ENCODE results near the gene WFS1.
A peak's percentile ranks its signal among the peaks of the same experiment; 100 is the strongest.

Gene WFS1

DNA sequence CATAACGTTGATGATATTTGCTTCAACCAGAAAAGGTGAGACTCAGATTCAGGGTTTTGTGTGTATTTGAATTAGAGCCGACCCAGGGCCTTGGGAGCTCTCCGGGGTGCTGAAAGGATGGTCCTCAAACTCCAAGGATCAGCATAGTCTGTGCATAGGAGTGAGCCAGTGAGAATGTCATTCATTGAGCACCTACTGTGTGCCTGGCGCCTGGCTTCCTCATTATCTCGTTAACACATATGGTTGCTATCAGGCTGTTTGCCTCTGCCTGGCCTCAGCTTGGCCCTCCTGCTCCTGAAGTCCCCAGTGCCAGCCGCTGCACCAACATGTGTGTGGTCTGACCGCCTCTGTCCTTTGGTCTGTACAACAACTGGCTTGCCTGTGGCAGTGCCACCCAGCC lies 44.2 kb upstream of the WFS1 start:
- TF ChIP-seq, protein P1, sequence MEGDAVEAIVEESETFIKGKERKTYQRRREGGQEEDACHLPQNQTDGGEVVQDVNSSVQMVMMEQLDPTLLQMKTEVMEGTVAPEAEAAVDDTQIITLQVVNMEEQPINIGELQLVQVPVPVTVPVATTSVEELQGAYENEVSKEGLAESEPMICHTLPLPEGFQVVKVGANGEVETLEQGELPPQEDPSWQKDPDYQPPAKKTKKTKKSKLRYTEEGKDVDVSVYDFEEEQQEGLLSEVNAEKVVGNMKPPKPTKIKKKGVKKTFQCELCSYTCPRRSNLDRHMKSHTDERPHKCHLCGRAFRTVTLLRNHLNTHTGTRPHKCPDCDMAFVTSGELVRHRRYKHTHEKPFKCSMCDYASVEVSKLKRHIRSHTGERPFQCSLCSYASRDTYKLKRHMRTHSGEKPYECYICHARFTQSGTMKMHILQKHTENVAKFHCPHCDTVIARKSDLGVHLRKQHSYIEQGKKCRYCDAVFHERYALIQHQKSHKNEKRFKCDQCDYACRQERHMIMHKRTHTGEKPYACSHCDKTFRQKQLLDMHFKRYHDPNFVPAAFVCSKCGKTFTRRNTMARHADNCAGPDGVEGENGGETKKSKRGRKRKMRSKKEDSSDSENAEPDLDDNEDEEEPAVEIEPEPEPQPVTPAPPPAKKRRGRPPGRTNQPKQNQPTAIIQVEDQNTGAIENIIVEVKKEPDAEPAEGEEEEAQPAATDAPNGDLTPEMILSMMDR (IDR thresholded peaks at IDR 0.05; ENCODE audit: insufficient read depth, low read depth, low read length, missing control alignments) = no peak

DNA sequence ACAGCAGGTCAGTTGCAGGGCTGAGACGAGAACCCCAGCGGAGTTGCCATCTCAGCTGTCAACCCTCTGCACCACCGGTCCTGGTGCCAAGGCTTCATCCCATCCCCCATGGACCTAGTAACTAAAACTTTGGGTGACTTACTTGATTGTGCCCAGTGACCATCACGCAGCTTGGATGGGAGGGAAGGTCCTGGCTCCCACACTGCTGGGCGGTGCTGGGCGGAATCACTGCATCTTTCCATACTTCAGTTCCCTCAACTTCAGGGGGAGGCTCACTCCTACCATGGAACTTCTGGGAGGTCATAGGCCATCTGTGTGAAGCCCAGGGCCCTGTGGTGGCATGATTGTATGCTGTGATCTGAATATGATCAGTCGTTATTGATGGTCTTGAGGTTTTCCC lies 43.1 kb upstream of the WFS1 start:
- no peak for DNase-seq (ENCODE audit: low read depth)
- no peak overlapping the region for H3K4me3 ChIP-seq (ENCODE audit: low read length)
- TF ChIP-seq, protein P1 (IDR thresholded peaks at IDR 0.05; ENCODE audit: insufficient read depth, low read depth, low read length, missing control alignments) = no peak

More for the DNA sequence above, 44.2 kb upstream of the WFS1 start:
- no peak overlapping the region for H3K4me3 ChIP-seq (ENCODE audit: low read length)
- peak; percentile 10 for DNase-seq (ENCODE audit: low read depth)

DNA sequence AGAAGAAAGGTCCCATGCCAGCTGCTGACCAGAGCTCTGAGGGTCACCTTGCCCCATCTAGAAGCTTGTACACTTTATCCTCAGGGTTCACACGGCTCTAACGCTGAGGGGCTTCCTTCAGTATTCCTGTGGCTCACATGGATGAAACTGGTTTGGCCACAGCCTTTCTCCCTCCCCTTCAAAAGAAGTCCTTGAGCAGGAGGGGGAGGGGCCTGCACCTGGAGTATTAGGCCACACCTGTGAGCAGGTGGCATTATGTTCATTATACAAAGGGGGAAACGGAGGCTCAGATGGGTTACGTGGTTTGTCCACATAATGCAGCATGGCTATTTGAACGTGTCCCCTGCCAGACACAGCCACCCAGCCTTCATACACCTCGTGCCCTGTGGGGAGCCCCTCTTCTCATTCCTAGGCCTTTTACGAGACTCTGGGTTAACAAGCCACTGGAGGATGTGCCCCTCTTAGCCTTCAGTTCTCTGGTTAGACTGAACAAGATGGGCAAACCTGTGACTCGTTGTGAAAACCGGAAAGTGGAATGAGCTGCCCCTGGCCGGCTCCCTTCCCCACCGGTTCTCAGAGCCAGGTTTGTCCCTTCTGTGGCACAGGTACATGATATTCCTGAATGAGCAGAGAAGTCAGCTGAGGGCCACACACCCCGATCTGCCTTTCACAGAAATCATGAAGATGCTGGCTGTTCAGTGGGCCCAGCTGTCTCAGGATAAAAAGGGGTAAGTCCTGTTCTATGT lies 42.1 kb upstream of the WFS1 start:
- TF ChIP-seq, protein P1 (IDR thresholded peaks at IDR 0.05; ENCODE audit: insufficient read depth, low read depth, low read length, missing control alignments) = no peak
- DNase-seq (ENCODE audit: low read depth) = no peak
- no peak overlapping the region for H3K4me3 ChIP-seq (ENCODE audit: low read length)

DNA sequence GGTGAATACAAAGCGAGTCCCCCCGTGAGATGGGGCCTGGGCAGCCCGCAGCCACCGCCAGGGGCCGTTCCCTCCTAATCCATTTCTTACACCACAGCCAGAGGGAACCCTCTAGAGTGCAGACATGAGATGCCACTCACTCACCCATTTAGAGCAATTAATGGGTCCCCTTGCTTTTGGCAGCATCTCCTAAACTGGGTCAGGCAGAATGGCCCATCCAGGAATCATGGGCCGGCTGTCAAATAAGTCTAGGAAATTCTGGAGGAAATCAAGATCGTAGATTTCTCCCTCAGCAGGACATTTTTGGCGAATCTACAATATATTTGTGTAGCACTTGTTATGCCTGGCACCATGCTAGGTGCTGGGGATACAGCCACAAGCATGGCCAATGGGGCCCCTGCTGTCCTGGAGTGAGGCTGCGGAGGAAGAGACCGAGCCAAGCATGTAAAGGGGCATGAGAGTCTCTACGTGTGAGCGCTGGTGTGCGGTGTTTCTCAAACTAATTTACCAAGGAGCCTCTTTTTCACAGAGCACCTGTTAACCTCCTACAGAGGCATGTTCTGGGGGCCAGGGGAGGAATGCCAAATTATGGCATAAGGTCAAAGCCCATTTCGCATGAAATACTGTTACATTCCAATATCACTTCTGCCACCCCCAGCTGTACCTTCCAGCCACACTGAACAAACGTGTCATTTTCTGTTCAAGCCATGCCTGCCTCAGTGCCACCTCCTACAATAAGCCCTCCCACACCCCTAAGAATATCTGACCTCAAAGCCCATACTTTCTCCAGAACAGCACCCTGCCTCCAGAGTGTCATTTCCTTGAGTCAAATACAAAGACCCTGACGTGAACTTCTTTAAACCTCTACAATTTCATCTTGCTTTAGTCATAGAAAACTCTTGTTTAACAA lies 41.2 kb upstream of the WFS1 start:
- TF ChIP-seq, protein P1 (IDR thresholded peaks at IDR 0.05; ENCODE audit: insufficient read depth, low read depth, low read length, missing control alignments) = no peak
- DNase-seq (ENCODE audit: low read depth) = no peak
- H3K4me3 ChIP-seq (ENCODE audit: low read length) = no peak overlapping the region

DNA sequence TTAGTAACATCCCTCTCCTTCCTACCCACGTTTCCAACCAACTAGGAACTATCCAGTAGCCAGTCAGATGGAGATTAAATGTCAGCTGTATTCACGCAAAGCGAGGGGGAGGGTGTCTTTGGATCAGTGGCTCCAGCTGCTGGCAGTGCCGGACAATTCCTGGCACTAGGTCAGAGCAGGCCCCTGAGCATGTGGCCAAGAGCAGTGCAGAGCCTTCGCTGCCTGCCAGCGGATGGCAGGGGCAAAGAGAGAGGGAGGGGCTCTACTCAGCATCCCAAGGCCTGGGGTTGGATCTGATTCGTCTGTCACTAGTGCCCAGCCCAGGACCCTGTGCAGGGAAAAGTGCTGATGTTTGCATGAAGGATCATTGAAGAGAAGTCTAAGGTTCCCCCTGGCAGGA lies 40.6 kb upstream of the WFS1 start:
- TF ChIP-seq, protein P1 (IDR thresholded peaks at IDR 0.05; ENCODE audit: insufficient read depth, low read depth, low read length, missing control alignments) = no peak
- DNase-seq (ENCODE audit: low read depth) = no peak
- no peak overlapping the region for H3K4me3 ChIP-seq (ENCODE audit: low read length)

DNA sequence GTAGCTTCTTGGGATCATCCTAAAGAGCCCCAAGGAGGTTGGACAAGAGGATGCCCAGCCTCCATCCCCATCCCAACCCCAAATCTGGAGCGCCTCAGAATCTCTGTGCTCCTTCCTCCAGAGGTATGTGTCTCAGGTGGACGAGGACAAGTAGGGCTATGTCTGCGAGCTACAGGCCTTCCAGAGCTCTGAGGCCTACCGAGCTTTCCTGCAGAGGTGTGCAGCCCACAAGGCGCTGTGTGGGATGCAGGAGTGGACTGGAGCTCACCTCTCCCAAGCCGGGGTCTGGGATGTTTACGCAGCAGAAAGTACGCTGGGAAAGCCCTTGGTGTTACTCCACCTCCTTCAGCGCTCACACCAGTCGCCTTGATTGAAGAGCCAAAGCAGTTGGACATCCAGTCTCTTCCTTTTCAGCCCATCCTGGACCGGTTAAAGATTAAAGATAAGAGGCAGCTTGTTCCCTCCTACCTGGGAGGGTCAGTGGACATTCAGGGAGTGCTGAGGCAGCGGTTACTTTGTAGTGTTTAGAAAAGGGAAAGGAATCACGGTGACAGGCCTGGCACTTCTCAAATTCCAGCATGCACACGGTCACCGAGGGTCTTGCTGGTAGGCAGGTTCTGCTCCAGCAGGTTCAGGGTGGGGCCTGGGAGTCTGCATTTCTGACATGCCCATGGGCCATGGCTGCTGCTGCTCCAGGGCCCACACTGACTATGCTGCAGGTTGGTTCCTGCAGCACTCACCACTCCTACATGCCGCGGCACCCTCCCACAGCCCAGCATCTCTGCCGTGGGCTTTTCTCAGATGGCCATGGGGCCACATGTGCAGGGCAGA lies 39.8 kb upstream of the WFS1 start:
- no peak overlapping the region for H3K4me3 ChIP-seq (ENCODE audit: low read length)
- no peak for DNase-seq (ENCODE audit: low read depth)
- TF ChIP-seq, protein P1 (IDR thresholded peaks at IDR 0.05; ENCODE audit: insufficient read depth, low read depth, low read length, missing control alignments) = no peak

Data from epithelial cell of esophagus (primary cell).